HFFc6 (cell line): ENCODE results near the gene ZNF710. TPM values are rescaled to one million over a fixed set of nuclear protein-coding genes. Genes with fewer than 3 reads are reported as not detected.

ENCODE experiments used
- DNase-seq: peaks from one replicate; pipeline ENCODE4 v3.0.0-alpha.2; 2018
- H3K27ac Mint-ChIP-seq: 2 replicates; pipeline ENCODE4 v1.8.0; 2020; ENCODE audit warnings: mild to moderate bottlenecking, mixed read lengths
- H3K27me3 Mint-ChIP-seq: 2 replicates; pipeline ENCODE4 v1.8.0; 2021; ENCODE audit warnings: mild to moderate bottlenecking, moderate library complexity, mixed read lengths; ENCODE audit not compliant: insufficient read depth
- H3K36me3 Mint-ChIP-seq: 2 replicates; pipeline ENCODE4 v1.8.0; 2021; ENCODE audit warnings: low read depth, mixed read lengths
- H3K4me1 Mint-ChIP-seq: 2 replicates; pipeline ENCODE4 v1.8.0; 2020; ENCODE audit warnings: low read depth, mixed read lengths
- H3K4me3 Mint-ChIP-seq: 2 replicates; pipeline ENCODE4 v1.8.0; 2020; ENCODE audit warnings: mild to moderate bottlenecking, moderate library complexity, mixed read lengths
- H3K9me3 Mint-ChIP-seq: 2 replicates; pipeline ENCODE4 v1.8.0; 2020; ENCODE audit warnings: mild to moderate bottlenecking, mixed read lengths
- total RNA-seq, 6 experiments: library from RNA; stranded (reverse); fragmentation: NEBNext Ultra II Directional; extraction: Animal tissue kit (Norgen Biotek cat#: 25700); gene quantifications; 2 replicates in 1 of 6; 3 replicates in 5 of 6; pipeline ENCODE4 v1.2.3, GENCODE V29; 2021
- TF ChIP-seq, protein P1 (sequence below): fragments of 200-600 bp; sonication (generic); IDR thresholded peaks from 2 replicates; pipeline ENCODE4 v1.5.0; 2021; ENCODE audit warnings: antibody characterized with exemption, mild to moderate bottlenecking

ZNF710 gene
- total RNA-seq, 6 experiments from 2014 or later, result 17.6 to 23.3 (median 20.3) TPM

- no peak for DNase-seq
- no peak overlapping the region for H3K27ac Mint-ChIP-seq
- no peaks in the 10 kb centered on the region; the same call in 1 of the 2 replicates for H3K27me3 Mint-ChIP-seq
- TF ChIP-seq, protein P1, sequence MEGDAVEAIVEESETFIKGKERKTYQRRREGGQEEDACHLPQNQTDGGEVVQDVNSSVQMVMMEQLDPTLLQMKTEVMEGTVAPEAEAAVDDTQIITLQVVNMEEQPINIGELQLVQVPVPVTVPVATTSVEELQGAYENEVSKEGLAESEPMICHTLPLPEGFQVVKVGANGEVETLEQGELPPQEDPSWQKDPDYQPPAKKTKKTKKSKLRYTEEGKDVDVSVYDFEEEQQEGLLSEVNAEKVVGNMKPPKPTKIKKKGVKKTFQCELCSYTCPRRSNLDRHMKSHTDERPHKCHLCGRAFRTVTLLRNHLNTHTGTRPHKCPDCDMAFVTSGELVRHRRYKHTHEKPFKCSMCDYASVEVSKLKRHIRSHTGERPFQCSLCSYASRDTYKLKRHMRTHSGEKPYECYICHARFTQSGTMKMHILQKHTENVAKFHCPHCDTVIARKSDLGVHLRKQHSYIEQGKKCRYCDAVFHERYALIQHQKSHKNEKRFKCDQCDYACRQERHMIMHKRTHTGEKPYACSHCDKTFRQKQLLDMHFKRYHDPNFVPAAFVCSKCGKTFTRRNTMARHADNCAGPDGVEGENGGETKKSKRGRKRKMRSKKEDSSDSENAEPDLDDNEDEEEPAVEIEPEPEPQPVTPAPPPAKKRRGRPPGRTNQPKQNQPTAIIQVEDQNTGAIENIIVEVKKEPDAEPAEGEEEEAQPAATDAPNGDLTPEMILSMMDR, result no peak
- H3K36me3 Mint-ChIP-seq, result peaks cover 4% of the 10 kb centered on the region
- peaks cover 50% of the 10 kb centered on the region for H3K4me1 Mint-ChIP-seq
- no peaks in the 10 kb centered on the region for H3K9me3 Mint-ChIP-seq
- no peak overlapping the region for H3K4me3 Mint-ChIP-seq
Measured at GRCh38 chr15:90040618-90041017, 39.5 kb downstream of the ZNF710 start.

- Mint-ChIP-seq H3K4me1 (peaks cover 33% of the 10 kb centered on the region), H3K9me3 (no peaks in the 10 kb centered on the region)
- no peak for DNase-seq
Measured at GRCh38 chr15:90042356-90042755, 41.2 kb downstream of the ZNF710 start.

GRCh38 chr15:90042766-90043529 lies 41.8 kb downstream of the ZNF710 start:
- TF ChIP-seq, protein P1, result no peak
- no peaks in the 10 kb centered on the region for H3K9me3 Mint-ChIP-seq
- peaks cover 27% of the 10 kb centered on the region for H3K4me1 Mint-ChIP-seq
- H3K4me3 Mint-ChIP-seq, result no peak overlapping the region
- no peak overlapping the region for H3K27ac Mint-ChIP-seq
- no peak for DNase-seq
- H3K27me3 Mint-ChIP-seq, result no peaks in the 10 kb centered on the region; the same call in 1 of the 2 replicates
- H3K36me3 Mint-ChIP-seq, result no peaks in the 10 kb centered on the region

More at GRCh38 chr15:90042356-90042755, 41.2 kb downstream of the ZNF710 start:
- no peaks in the 10 kb centered on the region for H3K36me3 Mint-ChIP-seq
- H3K27ac Mint-ChIP-seq, result no peak overlapping the region
- no peaks in the 10 kb centered on the region; the same call in 1 of the 2 replicates for H3K27me3 Mint-ChIP-seq
- TF ChIP-seq, protein P1, result no peak
- no peak overlapping the region for H3K4me3 Mint-ChIP-seq

DNA sequence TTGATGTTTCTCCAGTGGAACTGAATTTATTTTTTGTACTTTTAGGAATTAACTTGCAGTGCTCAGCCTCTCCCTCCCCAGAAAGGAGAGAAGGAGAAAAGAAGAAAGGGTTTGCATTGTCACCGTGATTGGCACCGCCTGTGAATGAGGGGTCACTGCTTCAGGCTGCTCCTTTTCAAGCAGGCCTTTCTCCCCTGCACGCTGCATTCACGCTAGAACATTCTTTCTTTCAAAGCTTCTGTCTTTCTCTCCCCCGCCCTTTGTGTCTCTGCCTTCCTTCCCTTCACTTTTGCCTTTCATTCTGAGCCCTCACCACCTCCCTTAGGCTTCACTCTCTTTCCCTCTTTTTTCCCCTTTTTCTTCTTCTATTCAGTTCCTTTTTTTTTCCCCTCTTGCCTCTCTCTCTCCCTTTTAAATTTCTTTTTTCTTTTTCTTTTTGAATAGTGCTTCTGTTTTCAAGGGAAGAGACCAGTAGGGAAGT lies 42.4 kb downstream of the ZNF710 start:
- Mint-ChIP-seq H3K4me1 (peaks cover 23% of the 10 kb centered on the region), H3K27ac (no peak overlapping the region)

DNA sequence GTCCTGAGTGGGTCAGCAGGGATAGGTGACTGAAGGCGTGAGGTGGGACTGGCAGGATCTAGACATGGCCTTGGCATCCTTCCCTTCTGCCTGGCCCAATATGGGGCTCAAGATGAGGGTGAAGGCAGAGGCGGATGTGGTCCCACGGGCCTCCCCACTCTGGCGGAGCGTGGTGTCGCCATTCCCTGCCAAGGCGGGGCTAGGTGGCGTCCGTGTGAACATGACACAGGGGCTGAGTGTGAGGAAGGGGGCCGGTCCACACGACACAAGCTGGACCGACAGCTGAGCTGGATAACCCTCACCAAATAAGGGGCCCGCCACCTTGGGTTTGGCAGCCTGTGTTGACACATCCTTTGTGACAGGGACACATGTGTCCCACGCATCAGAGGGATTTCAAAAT lies 43.1 kb downstream of the ZNF710 start:
- no peaks in the 10 kb centered on the region; the same call in 1 of the 2 replicates for H3K27me3 Mint-ChIP-seq
- no peak overlapping the region for H3K4me3 Mint-ChIP-seq
- H3K4me1 Mint-ChIP-seq, result peaks cover 26% of the 10 kb centered on the region
- TF ChIP-seq, protein P1, result no peak
- no peaks in the 10 kb centered on the region for H3K9me3 Mint-ChIP-seq
- no peaks in the 10 kb centered on the region for H3K36me3 Mint-ChIP-seq
- H3K27ac Mint-ChIP-seq, result no peak overlapping the region
- no peak for DNase-seq

More for the DNA sequence above, 42.4 kb downstream of the ZNF710 start:
- Mint-ChIP-seq H3K36me3 (no peaks in the 10 kb centered on the region), H3K4me3 (no peak overlapping the region), H3K9me3 (no peaks in the 10 kb centered on the region), H3K27me3 (no peaks in the 10 kb centered on the region; the same call in 1 of the 2 replicates)
- TF ChIP-seq, protein P1, result no peak
- DNase-seq, result no peak
